Measurements from ENCODE around the gene SLC39A11.
A peak's percentile ranks its signal among the peaks of the same experiment; 100 is the strongest.
"Not testable (repeated sequence)": the region's sequence is repeated elsewhere in the genome, so short reads cannot be mapped to it uniquely, and the experiment has no call there.

The SLC39A11 gene

DNA sequence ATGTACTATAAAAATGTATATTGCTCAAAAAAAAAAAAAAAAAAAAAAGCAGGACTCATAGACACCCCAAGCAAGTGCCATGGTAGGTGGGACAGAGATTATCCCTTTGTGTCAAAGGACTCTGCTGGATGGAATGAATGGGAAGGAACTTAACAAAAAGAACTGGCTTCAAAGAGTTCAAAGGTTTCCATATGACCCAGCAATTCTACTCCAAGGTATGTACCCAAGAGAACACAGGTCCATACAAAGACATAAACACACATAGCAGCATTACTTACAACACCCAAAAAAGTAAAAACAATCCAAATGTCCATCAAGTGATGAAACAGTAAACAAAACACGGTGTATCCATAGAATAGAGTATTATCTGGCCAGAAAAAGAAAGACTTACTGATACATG, 255.2 kb downstream of the SLC39A11 start:
- WGBS, 2 experiments = 80% methylated on average over 1 of the region's 1 CpG
- Histone ChIP-seq H3K36me3 (ENCODE audit: control insufficient read depth, insufficient read depth, low read length) (no peaks in the 10 kb centered on the region), H3K9me3 (ENCODE audit: control insufficient read depth, low read length) (peaks cover 4% of the 10 kb centered on the region), H3K4me1 (ENCODE audit: control insufficient read depth, insufficient read depth, low read length) (peaks cover 15% of the 10 kb centered on the region), H3K27me3 (ENCODE audit: control insufficient read depth, insufficient read depth, low read length, poor library complexity, severe bottlenecking) (no peaks in the 10 kb centered on the region), H3K4me3 (ENCODE audit: insufficient read depth, low read depth, low read length) (no peak overlapping the region), H3K27ac (ENCODE audit: insufficient read depth, low read depth, low read length, poor library complexity, severe bottlenecking) (peak overlapping the region; percentile 16)

DNA sequence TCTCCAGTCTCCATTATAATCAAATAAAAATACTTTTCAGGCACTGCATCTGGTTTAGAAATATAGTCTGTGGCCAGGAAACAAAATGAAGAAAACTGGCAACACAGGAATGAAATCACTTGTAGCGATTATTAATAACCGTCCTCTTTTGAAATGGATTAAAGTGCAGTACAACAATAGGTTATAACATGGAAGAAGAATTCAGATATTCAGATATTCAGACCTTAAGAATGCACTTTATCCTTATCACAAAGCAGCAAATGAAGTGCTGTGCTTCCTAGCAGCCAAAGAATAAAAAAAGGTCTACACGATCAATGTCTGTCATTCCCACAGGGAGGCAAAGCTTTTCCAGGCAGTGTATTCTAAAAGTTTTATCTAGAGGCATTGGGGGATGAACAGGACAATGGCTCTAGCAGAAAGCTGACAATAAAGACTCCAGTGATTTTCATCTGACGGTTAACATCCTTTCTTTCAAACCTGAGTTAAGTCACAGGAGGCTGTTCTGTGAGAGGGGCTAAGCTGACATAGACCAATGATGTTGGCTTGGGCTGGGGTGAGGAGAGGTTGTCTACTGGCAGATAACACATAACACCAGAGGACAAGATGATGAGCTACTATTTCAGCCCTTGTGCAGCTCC, 259.2 kb downstream of the SLC39A11 start:
- H3K27ac ChIP-seq (ENCODE audit: insufficient read depth, low read depth, low read length, poor library complexity, severe bottlenecking) = no peak overlapping the region
- H3K9me3 ChIP-seq (ENCODE audit: control insufficient read depth, low read length) = no peaks in the 10 kb centered on the region
- no peaks in the 10 kb centered on the region for H3K36me3 ChIP-seq (ENCODE audit: control insufficient read depth, insufficient read depth, low read length)
- H3K27me3 ChIP-seq (ENCODE audit: control insufficient read depth, insufficient read depth, low read length, poor library complexity, severe bottlenecking) = no peaks in the 10 kb centered on the region
- peaks cover 15% of the 10 kb centered on the region for H3K4me1 ChIP-seq (ENCODE audit: control insufficient read depth, insufficient read depth, low read length)
- no peak overlapping the region for H3K4me3 ChIP-seq (ENCODE audit: insufficient read depth, low read depth, low read length)
- 56 to 75% methylated on average over 2 to 4 of the region's 4 CpGs for WGBS, 2 experiments

DNA sequence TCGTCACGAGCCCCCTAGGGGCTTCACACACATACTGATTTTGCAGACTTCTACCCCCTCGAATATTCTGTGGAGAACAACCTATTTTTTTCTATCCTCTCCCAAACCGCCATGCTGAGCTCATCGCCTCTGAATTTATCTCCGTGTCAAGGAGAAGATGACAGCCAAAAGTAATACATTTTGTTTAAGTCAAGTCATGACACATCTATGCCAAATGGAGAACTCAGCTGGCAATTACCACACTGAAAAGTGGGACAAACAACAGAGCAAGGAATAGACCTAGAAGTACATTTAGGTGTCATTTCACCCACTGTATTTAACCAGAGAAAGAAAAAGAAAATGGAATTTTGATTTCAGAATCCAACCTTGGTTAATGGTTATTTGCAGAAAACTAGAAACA, 260.2 kb downstream of the SLC39A11 start:
- Histone ChIP-seq H3K27ac (ENCODE audit: insufficient read depth, low read depth, low read length, poor library complexity, severe bottlenecking) (no peak overlapping the region), H3K27me3 (ENCODE audit: control insufficient read depth, insufficient read depth, low read length, poor library complexity, severe bottlenecking) (no peaks in the 10 kb centered on the region), H3K4me3 (ENCODE audit: insufficient read depth, low read depth, low read length) (no peak overlapping the region), H3K4me1 (ENCODE audit: control insufficient read depth, insufficient read depth, low read length) (peaks cover 12% of the 10 kb centered on the region), H3K36me3 (ENCODE audit: control insufficient read depth, insufficient read depth, low read length) (no peaks in the 10 kb centered on the region), H3K9me3 (ENCODE audit: control insufficient read depth, low read length) (no peaks in the 10 kb centered on the region)
- 93% methylated on average over 6 of the region's 6 CpGs for WGBS, 2 experiments

DNA sequence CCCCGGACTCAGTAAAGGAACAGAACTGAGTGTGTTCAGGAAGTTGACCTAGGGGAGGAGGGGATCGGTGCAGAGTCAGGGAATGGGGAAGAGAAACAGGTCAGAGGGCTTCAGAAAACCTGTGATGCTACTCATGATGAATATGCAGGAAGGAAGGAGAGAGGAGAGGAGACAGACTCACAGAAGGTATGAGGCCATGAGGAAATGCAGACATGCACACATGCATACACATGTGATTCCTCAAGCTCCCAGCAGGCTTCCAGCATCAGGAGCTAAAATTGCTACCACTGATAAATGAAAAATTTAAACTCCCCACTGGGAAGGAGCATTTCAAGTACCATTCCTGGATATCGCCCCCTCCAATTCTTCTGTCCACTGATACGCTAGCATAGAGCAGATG, 262.6 kb downstream of the SLC39A11 start:
- Histone ChIP-seq H3K27me3 (ENCODE audit: control insufficient read depth, insufficient read depth, low read length, poor library complexity, severe bottlenecking) (no peaks in the 10 kb centered on the region), H3K27ac (ENCODE audit: insufficient read depth, low read depth, low read length, poor library complexity, severe bottlenecking) (no peak overlapping the region), H3K4me1 (ENCODE audit: control insufficient read depth, insufficient read depth, low read length) (peaks cover 5% of the 10 kb centered on the region), H3K9me3 (ENCODE audit: control insufficient read depth, low read length) (no peaks in the 10 kb centered on the region), H3K36me3 (ENCODE audit: control insufficient read depth, insufficient read depth, low read length) (no peaks in the 10 kb centered on the region), H3K4me3 (ENCODE audit: insufficient read depth, low read depth, low read length) (no peak overlapping the region)
- WGBS, 2 experiments = 96 to 97% methylated on average over 4 of the region's 4 CpGs

DNA sequence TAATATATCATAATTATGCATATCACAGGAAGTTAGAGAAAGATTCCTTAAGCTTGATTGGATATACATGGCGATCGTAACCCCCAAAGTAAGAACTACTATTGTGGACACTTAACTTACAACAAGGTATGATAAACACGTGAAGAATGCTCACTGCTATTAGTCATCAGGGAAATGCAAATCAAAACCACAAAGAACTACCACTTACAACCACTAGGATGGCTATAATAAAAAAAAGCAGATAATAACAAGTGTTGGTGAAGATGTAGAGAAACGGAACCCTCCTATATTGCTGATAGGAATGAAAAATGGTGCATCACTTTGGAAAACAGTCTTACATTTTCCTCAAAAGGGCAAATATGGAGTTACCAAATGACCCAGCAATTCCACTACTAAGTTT, 265.9 kb downstream of the SLC39A11 start:
- no peaks in the 10 kb centered on the region for H3K4me1 ChIP-seq (ENCODE audit: control insufficient read depth, insufficient read depth, low read length)
- H3K9me3 ChIP-seq (ENCODE audit: control insufficient read depth, low read length) = no peaks in the 10 kb centered on the region
- no peak overlapping the region for H3K27ac ChIP-seq (ENCODE audit: insufficient read depth, low read depth, low read length, poor library complexity, severe bottlenecking)
- H3K36me3 ChIP-seq (ENCODE audit: control insufficient read depth, insufficient read depth, low read length) = no peaks in the 10 kb centered on the region
- 80 to 91% methylated on average over 3 to 4 of the region's 4 CpGs for WGBS, 2 experiments
- no peaks in the 10 kb centered on the region for H3K27me3 ChIP-seq (ENCODE audit: control insufficient read depth, insufficient read depth, low read length, poor library complexity, severe bottlenecking)
- H3K4me3 ChIP-seq (ENCODE audit: insufficient read depth, low read depth, low read length) = no peak overlapping the region

DNA sequence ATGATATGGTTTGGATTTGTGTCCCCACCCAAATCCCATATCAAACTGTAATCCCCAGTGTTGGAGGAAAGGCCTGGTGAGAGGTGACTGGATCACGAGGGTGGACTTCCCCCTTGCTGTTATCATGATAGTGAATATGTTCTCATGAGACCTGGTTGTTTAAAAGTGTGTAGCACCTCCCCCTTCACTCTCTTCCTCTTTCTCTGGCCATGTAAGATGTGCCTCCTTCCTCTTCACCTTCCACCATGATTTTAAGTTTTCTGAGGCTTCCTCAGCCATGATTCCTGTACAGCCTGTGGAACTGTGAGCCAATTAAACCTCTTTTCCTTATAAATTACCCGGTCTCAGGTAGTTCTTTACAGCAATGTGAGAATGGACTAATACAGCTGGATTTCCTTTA, 266.4 kb downstream of the SLC39A11 start:
- H3K27me3 ChIP-seq (ENCODE audit: control insufficient read depth, insufficient read depth, low read length, poor library complexity, severe bottlenecking); H3K9me3 ChIP-seq (ENCODE audit: control insufficient read depth, low read length); H3K36me3 ChIP-seq (ENCODE audit: control insufficient read depth, insufficient read depth, low read length); H3K4me3 ChIP-seq (ENCODE audit: insufficient read depth, low read depth, low read length); H3K27ac ChIP-seq (ENCODE audit: insufficient read depth, low read depth, low read length, poor library complexity, severe bottlenecking); H3K4me1 ChIP-seq (ENCODE audit: control insufficient read depth, insufficient read depth, low read length): not testable (repeated sequence)
- WGBS, 2 experiments = 78 to 100% methylated on average over 2 of the region's 2 CpGs

DNA sequence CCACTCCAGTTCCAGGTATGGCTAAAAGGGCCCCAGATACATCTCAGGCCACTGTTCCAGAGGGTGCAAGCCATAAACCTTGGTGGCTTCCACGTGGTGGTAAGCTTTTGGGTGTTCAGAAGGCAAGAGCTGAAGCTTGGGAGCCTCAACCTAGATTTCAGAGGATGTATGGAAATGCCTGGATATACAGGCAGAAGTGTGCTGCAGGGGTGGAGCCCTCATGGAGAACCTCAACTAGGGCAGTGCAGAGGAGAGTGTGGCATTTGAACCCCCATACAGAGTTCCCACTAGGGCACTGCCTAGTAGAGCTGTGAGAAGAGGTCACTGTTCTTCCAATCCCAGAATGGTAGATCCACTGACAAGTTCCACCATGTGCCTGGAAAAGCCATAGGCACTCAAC, 267.3 kb downstream of the SLC39A11 start:
- H3K27ac ChIP-seq (ENCODE audit: insufficient read depth, low read depth, low read length, poor library complexity, severe bottlenecking) = no peak overlapping the region
- WGBS, 2 experiments = 50 to 56% methylated on average over 1 of the region's 1 CpG
- no peaks in the 10 kb centered on the region for H3K9me3 ChIP-seq (ENCODE audit: control insufficient read depth, low read length)
- H3K4me1 ChIP-seq (ENCODE audit: control insufficient read depth, insufficient read depth, low read length) = no peaks in the 10 kb centered on the region
- H3K4me3 ChIP-seq (ENCODE audit: insufficient read depth, low read depth, low read length) = no peak overlapping the region
- no peaks in the 10 kb centered on the region for H3K27me3 ChIP-seq (ENCODE audit: control insufficient read depth, insufficient read depth, low read length, poor library complexity, severe bottlenecking)
- H3K36me3 ChIP-seq (ENCODE audit: control insufficient read depth, insufficient read depth, low read length) = no peaks in the 10 kb centered on the region

DNA sequence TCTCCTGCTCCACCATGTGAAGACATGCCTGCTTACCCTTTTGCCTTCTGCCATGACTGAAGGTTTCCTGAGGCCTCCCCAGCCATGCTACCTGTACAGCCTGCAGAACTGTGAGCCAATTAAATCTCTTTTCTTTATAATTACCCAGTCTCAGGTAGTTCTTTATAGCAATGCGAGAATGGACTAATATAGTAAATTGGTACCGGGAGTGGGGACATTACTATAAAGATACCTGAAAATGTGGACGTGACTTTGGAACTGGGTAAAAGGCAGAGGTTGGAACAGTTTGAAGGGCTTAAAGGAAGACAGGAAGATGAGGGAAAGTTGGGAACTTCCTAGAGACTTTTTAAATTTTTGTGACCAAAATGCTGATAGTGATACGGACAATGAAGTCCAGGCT, 268.2 kb downstream of the SLC39A11 start:
- not testable (repeated sequence) for H3K4me3 ChIP-seq (ENCODE audit: insufficient read depth, low read depth, low read length); H3K9me3 ChIP-seq (ENCODE audit: control insufficient read depth, low read length); H3K27ac ChIP-seq (ENCODE audit: insufficient read depth, low read depth, low read length, poor library complexity, severe bottlenecking); H3K4me1 ChIP-seq (ENCODE audit: control insufficient read depth, insufficient read depth, low read length); H3K27me3 ChIP-seq (ENCODE audit: control insufficient read depth, insufficient read depth, low read length, poor library complexity, severe bottlenecking); H3K36me3 ChIP-seq (ENCODE audit: control insufficient read depth, insufficient read depth, low read length)
- WGBS, 2 experiments = 96% methylated on average over 4 of the region's 4 CpGs

DNA sequence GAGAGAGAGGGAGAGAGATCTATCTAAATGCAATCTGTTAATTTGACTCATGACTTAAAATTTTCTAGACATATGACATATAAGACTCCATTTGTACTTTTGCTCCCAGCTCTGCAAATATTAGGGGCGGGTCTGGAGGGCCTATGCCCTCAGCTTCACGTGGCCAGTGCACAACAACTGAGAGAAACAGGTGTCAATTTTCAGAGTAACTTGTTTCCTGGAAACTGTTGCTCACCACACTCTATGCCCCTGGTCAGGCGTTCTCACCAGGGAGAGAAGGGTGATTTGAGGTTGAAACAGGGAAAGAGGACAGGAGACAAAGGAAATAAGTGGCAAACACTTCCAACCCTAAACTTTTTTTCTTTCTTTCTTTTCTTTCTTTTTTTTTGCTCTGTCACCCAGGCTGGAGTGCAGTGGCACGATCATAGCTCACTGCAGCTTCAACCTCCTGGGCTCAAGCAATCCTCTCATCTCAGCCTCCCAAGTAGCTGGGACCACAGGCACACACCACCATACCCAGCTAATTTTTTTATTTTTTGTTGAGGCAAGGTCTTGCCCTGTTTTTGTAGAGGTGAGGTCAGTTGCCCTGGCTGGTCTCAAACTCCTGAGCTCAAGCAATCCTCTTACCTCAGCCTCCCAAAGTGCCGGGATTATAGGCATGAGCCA, 270.0 kb downstream of the SLC39A11 start:
- 79 to 87% methylated on average over 4 to 5 of the region's 5 CpGs for WGBS, 2 experiments
- Histone ChIP-seq H3K27ac (ENCODE audit: insufficient read depth, low read depth, low read length, poor library complexity, severe bottlenecking) (no peak overlapping the region), H3K4me1 (ENCODE audit: control insufficient read depth, insufficient read depth, low read length) (no peaks in the 10 kb centered on the region), H3K36me3 (ENCODE audit: control insufficient read depth, insufficient read depth, low read length) (no peaks in the 10 kb centered on the region), H3K4me3 (ENCODE audit: insufficient read depth, low read depth, low read length) (no peak overlapping the region), H3K27me3 (ENCODE audit: control insufficient read depth, insufficient read depth, low read length, poor library complexity, severe bottlenecking) (no peaks in the 10 kb centered on the region), H3K9me3 (ENCODE audit: control insufficient read depth, low read length) (no peaks in the 10 kb centered on the region)

DNA sequence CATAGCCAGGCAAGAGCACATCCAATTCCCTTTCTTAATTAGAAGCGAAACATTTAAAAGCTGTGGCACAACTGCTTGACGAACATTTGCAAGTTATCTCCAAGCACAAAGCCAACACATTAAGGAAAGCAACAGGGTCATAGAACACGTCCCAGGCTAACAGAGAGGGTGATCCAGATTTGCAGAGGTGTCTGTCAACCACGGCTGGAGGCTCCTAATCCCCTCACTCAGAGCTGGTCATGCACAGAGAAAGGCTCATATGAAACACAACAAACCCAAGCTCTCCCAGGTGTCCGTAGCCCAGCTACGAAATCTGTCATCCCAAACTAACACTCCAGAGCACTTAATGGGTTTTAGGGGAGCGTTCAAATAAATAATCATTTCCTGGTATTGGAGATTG, 276.1 kb downstream of the SLC39A11 start:
- no peaks in the 10 kb centered on the region for H3K4me1 ChIP-seq (ENCODE audit: control insufficient read depth, insufficient read depth, low read length)
- WGBS, 2 experiments = 70 to 76% methylated on average over 5 to 6 of the region's 7 CpGs
- H3K9me3 ChIP-seq (ENCODE audit: control insufficient read depth, low read length) = no peaks in the 10 kb centered on the region
- no peak overlapping the region for H3K4me3 ChIP-seq (ENCODE audit: insufficient read depth, low read depth, low read length)
- no peaks in the 10 kb centered on the region for H3K36me3 ChIP-seq (ENCODE audit: control insufficient read depth, insufficient read depth, low read length)
- no peaks in the 10 kb centered on the region for H3K27me3 ChIP-seq (ENCODE audit: control insufficient read depth, insufficient read depth, low read length, poor library complexity, severe bottlenecking)
- H3K27ac ChIP-seq (ENCODE audit: insufficient read depth, low read depth, low read length, poor library complexity, severe bottlenecking) = no peak overlapping the region
